Measurements from ENCODE around the gene NUTF2.

DNA sequence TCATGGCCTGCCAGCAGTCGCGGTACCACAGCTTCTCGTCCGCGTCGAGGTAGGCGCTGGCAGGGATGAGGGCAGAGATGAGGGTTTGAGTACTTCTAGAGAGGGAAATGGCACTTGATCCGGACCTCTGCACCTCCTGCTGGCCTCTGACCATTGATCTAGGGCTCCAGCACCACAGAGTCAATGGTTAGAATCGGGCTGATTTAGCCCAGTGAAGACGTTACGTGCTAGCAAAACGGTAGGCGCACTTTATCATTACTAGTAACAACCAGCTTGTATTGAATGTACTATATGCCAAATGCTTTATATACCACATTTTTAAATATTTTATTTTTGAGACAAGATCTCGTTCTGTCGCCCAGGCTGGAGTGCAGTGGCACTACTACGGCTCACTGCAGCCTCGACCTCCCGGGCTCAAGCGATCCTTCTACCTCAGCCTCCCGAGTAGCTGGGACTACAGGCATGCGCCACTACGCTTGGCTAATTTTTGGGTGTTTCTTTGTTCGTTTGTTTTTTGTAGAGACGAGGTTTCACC is 39.5 kb upstream of the NUTF2 start:
- peak; percentile 90 for TF ChIP-seq SAP30 (IDR thresholded peaks at IDR 0.05; ENCODE audit: insufficient read depth, insufficient replicate concordance, low read length)
- TF ChIP-seq POLR2A (IDR thresholded peaks at IDR 0.05; ENCODE audit: control extremely low read depth in 1 of 2, low read depth in 2 of 2, low read length in 2 of 2), result no peak
- TF ChIP-seq, protein P1, sequence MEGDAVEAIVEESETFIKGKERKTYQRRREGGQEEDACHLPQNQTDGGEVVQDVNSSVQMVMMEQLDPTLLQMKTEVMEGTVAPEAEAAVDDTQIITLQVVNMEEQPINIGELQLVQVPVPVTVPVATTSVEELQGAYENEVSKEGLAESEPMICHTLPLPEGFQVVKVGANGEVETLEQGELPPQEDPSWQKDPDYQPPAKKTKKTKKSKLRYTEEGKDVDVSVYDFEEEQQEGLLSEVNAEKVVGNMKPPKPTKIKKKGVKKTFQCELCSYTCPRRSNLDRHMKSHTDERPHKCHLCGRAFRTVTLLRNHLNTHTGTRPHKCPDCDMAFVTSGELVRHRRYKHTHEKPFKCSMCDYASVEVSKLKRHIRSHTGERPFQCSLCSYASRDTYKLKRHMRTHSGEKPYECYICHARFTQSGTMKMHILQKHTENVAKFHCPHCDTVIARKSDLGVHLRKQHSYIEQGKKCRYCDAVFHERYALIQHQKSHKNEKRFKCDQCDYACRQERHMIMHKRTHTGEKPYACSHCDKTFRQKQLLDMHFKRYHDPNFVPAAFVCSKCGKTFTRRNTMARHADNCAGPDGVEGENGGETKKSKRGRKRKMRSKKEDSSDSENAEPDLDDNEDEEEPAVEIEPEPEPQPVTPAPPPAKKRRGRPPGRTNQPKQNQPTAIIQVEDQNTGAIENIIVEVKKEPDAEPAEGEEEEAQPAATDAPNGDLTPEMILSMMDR (IDR thresholded peaks at IDR 0.05; ENCODE audit: control extremely low read depth in 1 of 3, insufficient read depth in 1 of 3, low read depth in 1 of 3, low read length in 3 of 3), result no peak
